Inferior parietal cortex (tissue), 1 donor: Measurements from ENCODE around the gene ATOH7.
"Not testable (repeated sequence)": the region's sequence is repeated elsewhere in the genome, so short reads cannot be mapped to it uniquely, and the experiment has no call there.

Source experiments
- DNase-seq: peaks from one replicate; pipeline ENCODE4 v3.0.0-alpha.2; 2016; ENCODE audit errors: extremely low spot score

Gene ATOH7

GRCh38 chr10:68237173-68237572, 5.3 kb upstream of the ATOH7 start:
- DNase-seq: no peak

GRCh38 chr10:68235581-68235980, 3.7 kb upstream of the ATOH7 start:
- no peak for DNase-seq

- no peak for DNase-seq
These were observed 3.2 kb upstream of the ATOH7 start for GRCh38 chr10:68235111-68235510.

GRCh38 chr10:68233046-68233445, 1.1 kb upstream of the ATOH7 start:
- DNase-seq: no peak

GRCh38 chr10:68231106-68231816, 652 bp downstream of the ATOH7 start:
- peak; percentile 72 for DNase-seq

- no peak for DNase-seq
These were observed 1.6 kb downstream of the ATOH7 start for GRCh38 chr10:68230268-68230667.

- DNase-seq: no peak
These were observed 7.1 kb downstream of the ATOH7 start for GRCh38 chr10:68224810-68225209.

- no peak for DNase-seq
These were observed 8.3 kb downstream of the ATOH7 start for GRCh38 chr10:68223535-68224165.

GRCh38 chr10:68222391-68222790, 9.5 kb downstream of the ATOH7 start:
- no peak for DNase-seq

- no peak for DNase-seq
These were observed 10.7 kb downstream of the ATOH7 start for GRCh38 chr10:68221196-68221595.

- no peak for DNase-seq
These were observed 13.1 kb downstream of the ATOH7 start for GRCh38 chr10:68218786-68219185.

GRCh38 chr10:68212721-68213352, 19.1 kb downstream of the ATOH7 start:
- DNase-seq: peak; percentile 63

GRCh38 chr10:68211669-68212068, 20.2 kb downstream of the ATOH7 start:
- DNase-seq: no peak

GRCh38 chr10:68208424-68209042, 23.4 kb downstream of the ATOH7 start:
- DNase-seq: peak; percentile 66

- DNase-seq: no peak
These were observed 29.0 kb downstream of the ATOH7 start for GRCh38 chr10:68202960-68203353.

GRCh38 chr10:68196701-68197100, 35.2 kb downstream of the ATOH7 start:
- no peak for DNase-seq

- DNase-seq: not testable (repeated sequence)
These were observed 36.1 kb downstream of the ATOH7 start for GRCh38 chr10:68195776-68196175.

GRCh38 chr10:68194290-68194689, 37.6 kb downstream of the ATOH7 start:
- no peak for DNase-seq

- DNase-seq: no peak
These were observed 39.8 kb downstream of the ATOH7 start for GRCh38 chr10:68192113-68192512.

- DNase-seq: no peak
These were observed 43.1 kb downstream of the ATOH7 start for GRCh38 chr10:68188835-68189234.

GRCh38 chr10:68185085-68185484, 46.8 kb downstream of the ATOH7 start:
- DNase-seq: no peak

- no peak for DNase-seq
These were observed 47.4 kb downstream of the ATOH7 start for GRCh38 chr10:68184546-68184945.
